GM20431 (cell line): ENCODE results near the gene MFSD2A.
"Not testable (repeated sequence)": the region's sequence is repeated elsewhere in the genome, so short reads cannot be mapped to it uniquely, and the experiment has no call there.

ENCODE experiments used
- in situ Hi-C: fragments of 300-500 bp; cut with MseI, MboI; formaldehyde crosslinking; loops from one replicate; pipeline ENCODE4 v1.15.0; 2020; ENCODE audit warnings: low sequenced_read_pairs; ENCODE audit not compliant: unreplicated experiment

MFSD2A gene

GRCh38 chr1:39992888-39993287, 37.9 kb downstream of the MFSD2A start:
- in situ Hi-C loops = no loop called here

- in situ Hi-C loops = no loop called here
Measured at GRCh38 chr1:39995973-39996393, 41.0 kb downstream of the MFSD2A start.

GRCh38 chr1:39996396-39997004, 41.6 kb downstream of the MFSD2A start:
- in situ Hi-C loops = no loop called here

GRCh38 chr1:40001456-40001855, 46.5 kb downstream of the MFSD2A start:
- in situ Hi-C loops = no loop called here

- in situ Hi-C loops = no loop called here
Measured at GRCh38 chr1:40003156-40004093, 48.5 kb downstream of the MFSD2A start.

- in situ Hi-C loops = no loop called here
Measured at GRCh38 chr1:40004857-40005256, 49.9 kb downstream of the MFSD2A start.

GRCh38 chr1:40007481-40008034, 52.6 kb downstream of the MFSD2A start:
- in situ Hi-C loops = not testable (repeated sequence)

- in situ Hi-C loops = no loop called here
Measured at GRCh38 chr1:40011198-40011597, 56.3 kb downstream of the MFSD2A start.

- in situ Hi-C loops = no loop called here
Measured at GRCh38 chr1:40014253-40014706, 59.3 kb downstream of the MFSD2A start.

GRCh38 chr1:40014812-40015594, 60.1 kb downstream of the MFSD2A start:
- in situ Hi-C loops = no loop called here

- in situ Hi-C loops = no loop called here
Measured at GRCh38 chr1:40017951-40018575, 63.1 kb downstream of the MFSD2A start.
